ENCODE data around the gene GRM7.

Gene GRM7

DNA sequence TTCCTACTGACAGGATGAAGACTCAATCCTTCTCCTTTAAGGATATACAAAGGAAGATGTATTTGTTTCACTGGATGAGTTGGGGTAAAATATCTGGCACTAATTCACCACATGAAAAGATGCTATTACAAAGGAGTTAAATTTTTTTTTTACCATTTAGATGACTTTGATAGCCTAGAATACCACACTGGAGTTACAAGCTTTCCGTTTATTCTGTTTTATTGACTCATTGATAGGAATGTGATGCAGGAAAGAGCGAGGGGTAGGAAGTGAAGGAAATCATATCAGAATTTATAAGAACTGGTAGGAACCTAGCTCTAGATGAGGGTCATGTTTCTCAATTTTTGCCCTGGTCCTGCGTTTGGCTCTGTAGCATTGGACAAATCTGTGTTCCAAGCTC is 427.2 kb downstream of the GRM7 start:
- no peak overlapping the region for H3K4me3 ChIP-seq
- DNase-seq (ENCODE audit: low spot score): no peak
- TF ChIP-seq, protein P1, sequence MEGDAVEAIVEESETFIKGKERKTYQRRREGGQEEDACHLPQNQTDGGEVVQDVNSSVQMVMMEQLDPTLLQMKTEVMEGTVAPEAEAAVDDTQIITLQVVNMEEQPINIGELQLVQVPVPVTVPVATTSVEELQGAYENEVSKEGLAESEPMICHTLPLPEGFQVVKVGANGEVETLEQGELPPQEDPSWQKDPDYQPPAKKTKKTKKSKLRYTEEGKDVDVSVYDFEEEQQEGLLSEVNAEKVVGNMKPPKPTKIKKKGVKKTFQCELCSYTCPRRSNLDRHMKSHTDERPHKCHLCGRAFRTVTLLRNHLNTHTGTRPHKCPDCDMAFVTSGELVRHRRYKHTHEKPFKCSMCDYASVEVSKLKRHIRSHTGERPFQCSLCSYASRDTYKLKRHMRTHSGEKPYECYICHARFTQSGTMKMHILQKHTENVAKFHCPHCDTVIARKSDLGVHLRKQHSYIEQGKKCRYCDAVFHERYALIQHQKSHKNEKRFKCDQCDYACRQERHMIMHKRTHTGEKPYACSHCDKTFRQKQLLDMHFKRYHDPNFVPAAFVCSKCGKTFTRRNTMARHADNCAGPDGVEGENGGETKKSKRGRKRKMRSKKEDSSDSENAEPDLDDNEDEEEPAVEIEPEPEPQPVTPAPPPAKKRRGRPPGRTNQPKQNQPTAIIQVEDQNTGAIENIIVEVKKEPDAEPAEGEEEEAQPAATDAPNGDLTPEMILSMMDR (IDR thresholded peaks at IDR 0.05): no peak
- no peak overlapping the region for H3K27ac ChIP-seq

- Histone ChIP-seq H3K27ac (no peak overlapping the region), H3K4me3 (no peak overlapping the region)
- TF ChIP-seq, protein P1 (IDR thresholded peaks at IDR 0.05): no peak
- no peak for DNase-seq (ENCODE audit: low spot score)
Measured at GRCh38 chr3:7289121-7289520, 428.2 kb downstream of the GRM7 start.

- TF ChIP-seq, protein P1 (IDR thresholded peaks at IDR 0.05): no peak
- H3K27ac ChIP-seq: no peak overlapping the region
- no peak overlapping the region for H3K4me3 ChIP-seq
- DNase-seq (ENCODE audit: low spot score): no peak
Measured at GRCh38 chr3:7290077-7290825, 429.3 kb downstream of the GRM7 start.

DNA sequence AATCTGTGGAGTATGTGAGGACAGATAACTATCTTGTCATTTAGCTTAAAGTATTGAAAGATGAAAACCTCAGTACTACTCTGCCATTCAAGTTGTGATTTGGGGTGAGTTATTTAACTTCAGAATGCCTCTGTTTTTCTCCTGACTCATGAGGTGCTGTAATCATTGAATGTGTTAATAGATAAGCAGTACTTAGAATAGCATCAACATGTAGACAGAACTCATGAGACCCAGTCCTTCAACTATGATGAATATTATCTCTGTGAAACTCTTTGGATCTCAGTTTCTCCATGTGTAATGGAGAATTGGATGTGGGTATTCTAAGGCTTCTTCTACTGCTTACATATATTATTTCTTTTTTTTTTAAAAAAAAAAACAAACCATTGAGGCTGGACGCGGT is 431.4 kb downstream of the GRM7 start:
- no peak overlapping the region for H3K4me3 ChIP-seq
- H3K27ac ChIP-seq: no peak overlapping the region
- TF ChIP-seq, protein P1 (IDR thresholded peaks at IDR 0.05): no peak

GRCh38 chr3:7293286-7293685 is 432.4 kb downstream of the GRM7 start:
- H3K4me3 ChIP-seq: no peak overlapping the region
- DNase-seq (ENCODE audit: low spot score): no peak
- no peak overlapping the region for H3K27ac ChIP-seq
- TF ChIP-seq, protein P1 (IDR thresholded peaks at IDR 0.05): no peak

More for the DNA sequence above, 431.4 kb downstream of the GRM7 start:
- DNase-seq (ENCODE audit: low spot score): no peak

- no peak for DNase-seq (ENCODE audit: low spot score)
- H3K4me3 ChIP-seq: no peak overlapping the region
- TF ChIP-seq, protein P1 (IDR thresholded peaks at IDR 0.05): no peak
- no peak overlapping the region for H3K27ac ChIP-seq
Measured at GRCh38 chr3:7305561-7305960, 444.6 kb downstream of the GRM7 start.

DNA sequence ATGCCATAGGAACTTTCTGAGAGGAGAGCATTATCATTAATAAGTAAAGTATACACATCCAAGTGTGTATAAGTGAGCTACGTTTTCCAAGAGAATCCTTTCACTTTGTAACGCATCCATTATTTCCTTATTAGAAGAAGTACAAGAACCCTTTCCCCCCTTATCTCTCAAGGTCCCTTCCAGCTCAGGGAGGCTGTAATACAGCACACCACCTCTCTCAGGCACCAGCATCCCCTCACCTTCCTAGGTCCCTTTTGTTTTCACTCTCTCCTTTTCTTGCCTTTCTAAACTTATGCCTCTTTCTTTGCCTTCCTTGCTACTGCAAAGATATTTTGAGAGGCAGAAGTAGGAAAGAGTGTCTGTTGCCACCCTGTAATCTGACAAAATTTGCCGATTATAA is 446.0 kb downstream of the GRM7 start:
- Histone ChIP-seq H3K4me3 (no peak overlapping the region), H3K27ac (no peak overlapping the region)
- DNase-seq (ENCODE audit: low spot score): no peak
- TF ChIP-seq, protein P1 (IDR thresholded peaks at IDR 0.05): no peak
